GM12878 (cell line): ENCODE measurements around the gene FUT7. TPM values are rescaled to one million over a fixed set of nuclear protein-coding genes. Genes with fewer than 3 reads are reported as not detected.

Source experiments
- ATAC-seq: fragments of 200-7000 bp; cut with Tn5 transposase; 3 replicates; pipeline ENCODE4 v1.9.1; 2020; ENCODE audit warnings: mild to moderate bottlenecking, moderate library complexity
- BruUV-seq: library from RNA; stranded (reverse); fragments of 400-500 nt; replicated peaks from 2 replicates; lab custom pipeline; 2021; lab: Mats Ljungman, UMichigan
- CTCF ChIA-PET: fragments of 300-600 bp; sonication (Branson Sonifier 250); formaldehyde crosslinking; extraction: SDS; loops from one replicate; lab custom pipeline; 2021; ENCODE audit warnings: inconsistent platforms; lab: Yijun Ruan, JAX
- POLR2A ChIA-PET: fragments of 350-600 bp; formaldehyde crosslinking; extraction: SDS; loops from one replicate; lab custom pipeline; 2021; ENCODE audit warnings: inconsistent platforms; lab: Charles Lee
- RAD21 ChIA-PET: fragments of 300-600 bp; sonication (Branson Sonifier 250); formaldehyde crosslinking; loops from one replicate; lab custom pipeline; 2023; ENCODE audit warnings: antibody characterized with exemption; ENCODE audit not compliant: unreplicated experiment; lab: Charles Lee
- SMC1A ChIA-PET: fragments of 300-600 bp; sonication (Branson Sonifier 250); formaldehyde crosslinking; loops from one replicate; lab custom pipeline; 2023; ENCODE audit not compliant: unreplicated experiment, uncharacterized antibody; lab: Charles Lee
- DNase-seq: peaks from one replicate; pipeline ENCODE4 v3.0.0-alpha.2; 2011; ENCODE audit warnings: low read depth, low spot score
- FAIRE-seq: peaks from 3 replicates; lab custom pipeline; 2011; peaks lifted over from hg19 to GRCh38; lab: Jason Lieb, UNC
- H2AFZ ChIP-seq: 2 replicates; pipeline ENCODE4 v1.6.0; 2011; ENCODE audit warnings: low read depth, low read length, control low read depth; ENCODE audit not compliant: control insufficient read depth
- H3K27ac ChIP-seq: 2 replicates; pipeline ENCODE4 v1.5.1; 2011; ENCODE audit warnings: control low read depth; ENCODE audit not compliant: control insufficient read depth, insufficient read depth
- H3K27me3 ChIP-seq, 2 experiments: replicated peaks in 1 of 2; 2 replicates each; pipeline versions ENCODE4 v1.6.0 to v1.6.1; 2011; ENCODE audit warnings: low read length in 1 of 2; ENCODE audit not compliant: control insufficient read depth in 2 of 2, insufficient read depth in 2 of 2
- H3K36me3 ChIP-seq, 2 experiments: 2 replicates each; pipeline ENCODE4 v1.5.1; 2011; ENCODE audit warnings: low read length in 1 of 2; ENCODE audit not compliant: control insufficient read depth in 2 of 2, insufficient read depth in 2 of 2
- H3K4me1 ChIP-seq: 2 replicates; pipeline ENCODE4 v1.6.1; 2011; ENCODE audit warnings: mild to moderate bottlenecking, low read length, moderate library complexity, mixed read lengths; ENCODE audit not compliant: control insufficient read depth, insufficient read depth
- H3K4me2 ChIP-seq: 2 replicates; pipeline ENCODE4 v1.6.0; 2011; ENCODE audit warnings: control low read depth; ENCODE audit not compliant: control insufficient read depth, insufficient read depth
- H3K4me3 ChIP-seq: fragments of 200-600 bp; sonication (generic); 2 replicates; pipeline ENCODE4 v1.5.1; 2016
- H3K79me2 ChIP-seq: 2 replicates; pipeline ENCODE4 v1.6.0; 2011; ENCODE audit warnings: low read length; ENCODE audit not compliant: control insufficient read depth, insufficient read depth
- H3K9ac ChIP-seq: 2 replicates; pipeline ENCODE4 v1.8.0; 2011; ENCODE audit warnings: low read length, control low read depth, mixed read lengths; ENCODE audit not compliant: control insufficient read depth, insufficient read depth
- H3K9me3 ChIP-seq: replicated peaks from 3 replicates; pipeline ENCODE4 v1.5.1; 2011; ENCODE audit warnings: mild to moderate bottlenecking, low read length; ENCODE audit not compliant: control insufficient read depth, insufficient read depth
- H4K20me1 ChIP-seq: 2 replicates; pipeline ENCODE4 v1.6.0; 2011; ENCODE audit not compliant: control insufficient read depth, insufficient read depth
- ASH2L ChIP-seq: fragments of 300-600, 200-600 bp; sonication (generic); IDR thresholded peaks from 2 replicates; pipeline ENCODE4 v1.6.1; 2017; ENCODE audit warnings: low read depth, mild to moderate bottlenecking, borderline replicate concordance
- CBX3 ChIP-seq: fragments of 200-600 bp; sonication (generic); IDR thresholded peaks from 2 replicates; pipeline ENCODE4 v1.6.1; 2016; ENCODE audit warnings: low read depth, borderline replicate concordance
- CHD4 ChIP-seq: fragments of 200-600 bp; sonication (generic); IDR thresholded peaks from 2 replicates; pipeline ENCODE4 v1.6.1; 2016; ENCODE audit warnings: mild to moderate bottlenecking
- PAX8 ChIP-seq: fragments of 450-650 bp; IDR thresholded peaks from 2 replicates; pipeline ENCODE4 v1.6.1; 2017; ENCODE audit warnings: mild to moderate bottlenecking, moderate library complexity
- POU2F2 ChIP-seq: IDR thresholded peaks from 3 replicates; pipeline ENCODE4 v1.6.1; 2011; ENCODE audit warnings: low read depth, mild to moderate bottlenecking, low read length, borderline replicate concordance
- SREBF2 ChIP-seq: IDR thresholded peaks from 2 replicates; pipeline ENCODE4 v1.6.1; 2012; ENCODE audit warnings: mild to moderate bottlenecking, low read length
- SRF ChIP-seq, 2 experiments: IDR thresholded peaks; 2 replicates each; pipeline ENCODE4 v1.6.1; 2011; ENCODE audit warnings: low read depth in 2 of 2, low read length in 2 of 2, mild to moderate bottlenecking in 1 of 2, moderate library complexity in 1 of 2
- TBL1XR1 ChIP-seq: IDR thresholded peaks from 2 replicates; pipeline ENCODE4 v1.6.1; 2012; ENCODE audit warnings: low read depth, low read length, improper control_type of control experiment
- ZBTB40 ChIP-seq: fragments of 450-650 bp; IDR thresholded peaks from 2 replicates; pipeline ENCODE4 v1.6.1; 2016; ENCODE audit warnings: mild to moderate bottlenecking, moderate library complexity, borderline replicate concordance
- WGBS: methylation state at CpG from one replicate; pipeline ENCODE4 v1.1.6; 2016; ENCODE audit warnings: low lambda C conversion rate; ENCODE audit not compliant: insufficient replicate concordance, insufficient coverage; ENCODE audit errors: missing lambda C conversion rate; 5-methylcytosine and 5-hydroxymethylcytosine counted together
- in situ Hi-C: fragments of 300-500 bp; cut with MboI; formaldehyde crosslinking; loops from 9 replicates; pipeline ENCODE4 v1.14.3; 2018; ENCODE audit warnings: mixed read lengths
- intact Hi-C: fragments of 100-400 bp; cut with micrococcal nuclease; formaldehyde crosslinking; loops from one replicate; pipeline ENCODE4 v1.14.2; 2022; ENCODE audit not compliant: unreplicated experiment
- polyA plus RNA-seq, 11 experiments: library from polyadenylated mRNA; depleted of rRNA in 4 of 11; unstranded in 6 of 11; stranded (reverse) in 5 of 11; fragments of >200 nt; fragmentation: Nextera tagmentation in 4 of 11; fragmentation: Illumina TruSeq in 1 of 11; extraction: Ambion mirVana in 4 of 11; extraction: Trizol in 1 of 11; gene quantifications; 1 replicate in 1 of 11; 2 replicates in 10 of 11; pipeline versions ENCODE4 v1.2.1 to v1.2.3, GENCODE V29; 2011 to 2016; ENCODE audit warnings: inconsistent platforms in 2 of 11, missing spikeins in 2 of 11, low read depth in 1 of 11
- total RNA-seq, 4 experiments: library from RNA; depleted of rRNA in 3 of 4; stranded (reverse); fragments of >200 nt in 3 of 4; fragmentation: Illumina TruSeq in 1 of 4; extraction: Trizol in 1 of 4; gene quantifications; 2 replicates each; pipeline versions ENCODE4 v1.2.1 to v1.2.3, GENCODE V29; 2013 to 2021
- TF ChIP-seq, protein P1 (sequence below): IDR thresholded peaks from 2 replicates; pipeline ENCODE4 v1.6.1; 2012; ENCODE audit warnings: low read depth, low read length, improper control_type of control experiment

FUT7 gene
- total and polyA plus RNA-seq, 10 of the 15 experiments (the other 5 are each of a cell fraction or from before 2014, with no cell fraction given), result 0.04 to 0.62 (median 0.20) TPM; not detected in 2

DNA sequence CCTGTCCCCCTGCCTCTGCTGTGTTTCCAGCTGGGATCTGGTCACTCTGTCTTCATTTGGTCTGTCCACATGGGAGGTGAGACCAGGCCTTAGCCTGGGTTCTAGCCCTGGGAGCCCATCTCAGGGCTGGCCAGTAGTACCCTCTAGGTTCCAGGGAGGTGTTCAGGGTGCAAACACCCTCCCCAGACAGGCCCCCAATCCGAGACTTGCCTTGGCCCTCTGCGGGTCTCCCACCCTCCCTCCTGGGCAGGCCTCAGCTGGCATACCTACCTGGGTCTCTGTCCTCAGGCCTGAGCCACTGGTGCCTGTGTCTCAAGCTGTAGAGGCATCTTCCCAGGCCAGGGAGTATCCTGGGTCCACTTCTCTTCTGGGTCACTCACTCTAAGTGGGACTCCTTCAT lies 39.4 kb upstream of the FUT7 start:
- H3K79me2 ChIP-seq, result peaks cover 7% of the 10 kb centered on the region
- peak overlapping the region; percentile 72; the same call in 1 of the 2 replicates for H3K4me3 ChIP-seq
- DNase-seq (no peak), FAIRE-seq (no peak), ATAC-seq (no peak)
- H3K36me3 ChIP-seq, result no peaks in the 10 kb centered on the region; a peak in 1 of 4 replicates
- peak overlapping the region; percentile 98 for H3K4me2 ChIP-seq
- ChIA-PET POLR2A (interaction anchor here (1.1 to 3.5 kb wide), 12 partner anchors 11 to 169 kb away, joined by 3 to 22 read pairs (median 4); partner anchors contain the start of genes CYSRT1, MAN1B1 and TUBB4B), SMC1A (interaction anchor here (1.1 to 7.2 kb wide), 4 partner anchors 10 to 36 kb away, joined by 4 to 30 read pairs (median 7); partner anchors contain the start of gene MAN1B1), CTCF (interaction anchor here (0.7 to 7.9 kb wide), 8 partner anchors 9 to 279 kb away, joined by 3 to 80 read pairs (median 13); partner anchors contain the start of gene MAN1B1), RAD21 (interaction anchor here (1.2 to 5.0 kb wide), 7 partner anchors 11 to 283 kb away, joined by 3 to 24 read pairs (median 7); partner anchors contain the start of gene MAN1B1)
- WGBS, result 96% methylated on average over 2 of the region's 2 CpGs
- in situ Hi-C loops (no loop called here), intact Hi-C loops (no loop called here)
- BruUV-seq, result no TSS peak
- no peak overlapping the region for H2AFZ ChIP-seq
- H4K20me1 ChIP-seq, result no peaks in the 10 kb centered on the region
- no peaks in the 10 kb centered on the region for H3K9me3 ChIP-seq
- H3K27ac ChIP-seq, result peak overlapping the region; percentile 70; the same call in 1 of the 2 replicates
- peak overlapping the region; percentile 69; the same call in 1 of the 2 replicates for H3K9ac ChIP-seq
- TF ChIP-seq ASH2L, result no peak
- no peak for TF ChIP-seq SRF (IDR thresholded peaks at IDR 0.05; ENCODE audit: low read depth in 2 of 2, low read length in 2 of 2)
- TF ChIP-seq TBL1XR1, result no peak
- TF ChIP-seq, protein P1, sequence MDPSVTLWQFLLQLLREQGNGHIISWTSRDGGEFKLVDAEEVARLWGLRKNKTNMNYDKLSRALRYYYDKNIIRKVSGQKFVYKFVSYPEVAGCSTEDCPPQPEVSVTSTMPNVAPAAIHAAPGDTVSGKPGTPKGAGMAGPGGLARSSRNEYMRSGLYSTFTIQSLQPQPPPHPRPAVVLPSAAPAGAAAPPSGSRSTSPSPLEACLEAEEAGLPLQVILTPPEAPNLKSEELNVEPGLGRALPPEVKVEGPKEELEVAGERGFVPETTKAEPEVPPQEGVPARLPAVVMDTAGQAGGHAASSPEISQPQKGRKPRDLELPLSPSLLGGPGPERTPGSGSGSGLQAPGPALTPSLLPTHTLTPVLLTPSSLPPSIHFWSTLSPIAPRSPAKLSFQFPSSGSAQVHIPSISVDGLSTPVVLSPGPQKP, result no peak
- no peak for TF ChIP-seq ZBTB40
- no peak for TF ChIP-seq PAX8
- no peak for TF ChIP-seq SREBF2
- no peak for TF ChIP-seq CHD4
- TF ChIP-seq CBX3, result no peak
- no peak for TF ChIP-seq POU2F2
- H3K27me3 ChIP-seq, result no peaks in the 10 kb centered on the region
- H3K4me1 ChIP-seq, result peaks cover 33% of the 10 kb centered on the region
